Posterior vena cava (tissue), 2 donors: ENCODE measurements around the gene VNN1. TPM values are rescaled to one million over a fixed set of nuclear protein-coding genes. Genes with fewer than 3 reads are reported as not detected.

Experiments
- DNase-seq: peaks from one replicate; pipeline ENCODE4 v3.0.0-alpha.2; 2020; ENCODE audit warnings: low spot score
- intact Hi-C, 2 donors: fragments of 100-400 bp; cut with DNase I; formaldehyde crosslinking; loops; one replicate each; pipeline versions ENCODE4 v1.14.1 to v1.14.2; 2022 to 2023
- long read RNA-seq, 2 donors: library from polyadenylated mRNA; unstranded; transcript quantifications; one replicate each; pipeline ENCODE4 v2.0.0, GENCODE V29; 2020 to 2021
- total RNA-seq, 2 donors: library from RNA; stranded (reverse); fragmentation: NEBNext Ultra II Directional; extraction: Animal tissue kit (Norgen Biotek cat#: 25700); gene quantifications; one replicate each; pipeline ENCODE4 v1.2.1, GENCODE V29; 2021
- donor health status: DM: yes; HTN: yes; CAD: no.
- donor health status: DM: yes; HTN: yes; CAD: no.

Gene VNN1, protein sequence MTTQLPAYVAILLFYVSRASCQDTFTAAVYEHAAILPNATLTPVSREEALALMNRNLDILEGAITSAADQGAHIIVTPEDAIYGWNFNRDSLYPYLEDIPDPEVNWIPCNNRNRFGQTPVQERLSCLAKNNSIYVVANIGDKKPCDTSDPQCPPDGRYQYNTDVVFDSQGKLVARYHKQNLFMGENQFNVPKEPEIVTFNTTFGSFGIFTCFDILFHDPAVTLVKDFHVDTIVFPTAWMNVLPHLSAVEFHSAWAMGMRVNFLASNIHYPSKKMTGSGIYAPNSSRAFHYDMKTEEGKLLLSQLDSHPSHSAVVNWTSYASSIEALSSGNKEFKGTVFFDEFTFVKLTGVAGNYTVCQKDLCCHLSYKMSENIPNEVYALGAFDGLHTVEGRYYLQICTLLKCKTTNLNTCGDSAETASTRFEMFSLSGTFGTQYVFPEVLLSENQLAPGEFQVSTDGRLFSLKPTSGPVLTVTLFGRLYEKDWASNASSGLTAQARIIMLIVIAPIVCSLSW
- total RNA-seq = 1 to 10 TPM; 1.9 to 3.0 TPM
- long read RNA-seq, donor 1 = 0 reads
- long read RNA-seq, donor 2 = 0 reads

DNA sequence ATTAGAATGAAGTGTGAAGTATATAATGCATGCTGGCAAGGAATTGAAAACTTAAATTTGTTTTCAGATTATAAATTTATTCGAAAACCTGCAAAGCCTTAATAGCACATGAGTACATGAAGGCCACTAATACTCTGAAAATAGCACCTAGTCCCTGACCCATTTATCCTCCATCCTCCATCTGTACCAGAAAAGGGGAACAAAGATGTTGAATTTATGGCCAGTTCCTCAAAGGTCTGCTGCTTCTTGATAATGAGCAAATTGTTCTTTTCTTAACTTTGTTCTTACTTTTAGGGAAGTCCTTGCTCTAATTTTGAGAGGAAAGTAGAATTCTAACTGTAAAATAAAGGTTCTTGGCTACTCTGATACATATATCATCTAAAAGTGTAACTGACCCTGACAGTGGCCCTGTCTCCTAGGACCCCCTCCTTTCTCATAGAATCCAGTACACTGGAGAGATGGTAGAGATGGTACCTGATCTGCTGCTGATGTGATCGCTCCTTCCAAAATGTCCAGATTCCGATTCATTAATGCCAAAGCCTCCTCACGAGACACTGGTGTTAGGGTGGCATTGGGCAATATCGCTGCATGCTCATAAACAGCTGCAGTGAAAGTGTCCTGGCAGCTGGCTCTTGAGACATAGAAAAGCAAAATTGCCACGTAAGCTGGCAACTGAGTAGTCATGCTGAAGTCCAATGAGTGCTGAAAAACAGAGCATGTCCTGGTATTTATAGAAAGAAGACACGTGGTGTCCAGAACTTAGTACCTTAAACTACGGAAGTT, at the start of gene VNN1:
TSS of gene VNN1 (minus strand) at position 704 of the 783 bp plus-strand sequence. CDS start at position 684, 20 bp downstream.
- DNase-seq = no peak
- intact Hi-C loops = no loop called here

DNA sequence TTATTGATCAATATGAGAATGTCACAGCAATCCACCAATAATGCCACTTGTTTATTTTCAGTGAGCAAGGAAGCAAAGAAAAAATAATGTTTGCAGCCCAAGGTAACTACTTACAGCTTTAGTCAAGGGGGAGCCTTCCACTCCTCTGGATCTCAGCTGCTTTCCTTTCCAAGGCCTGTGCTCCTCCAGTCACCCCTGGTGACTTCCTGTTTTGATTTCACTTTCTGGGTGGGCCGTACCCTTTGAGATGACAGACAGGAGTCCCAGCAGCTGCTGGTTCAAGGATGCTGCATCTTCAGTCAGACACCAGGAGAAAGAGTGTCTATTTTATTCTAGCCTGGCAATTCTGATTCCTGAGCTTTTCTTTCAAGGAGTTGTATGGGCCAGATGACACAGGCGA, 49.4 kb upstream of the VNN1 start:
- intact Hi-C loops = no loop called here
- DNase-seq = no peak

DNA sequence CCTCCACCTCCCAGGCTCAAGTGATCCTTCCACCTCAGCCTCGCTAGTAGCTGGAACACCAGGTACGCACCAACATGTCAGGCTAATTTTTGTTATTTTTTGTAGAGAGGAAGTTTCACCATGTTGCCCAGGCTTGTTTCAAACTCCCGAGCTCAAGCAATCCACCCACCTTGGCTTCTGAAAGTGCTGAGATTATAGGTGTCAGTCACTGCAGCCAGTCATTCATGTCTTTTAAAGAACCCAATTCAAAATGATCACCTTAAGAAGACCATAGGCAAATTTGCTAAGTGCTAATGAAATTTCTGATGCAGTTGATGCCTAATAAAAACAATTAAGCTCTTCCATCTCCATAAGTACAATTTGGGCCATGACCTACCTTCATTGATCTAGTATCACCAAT, 46.4 kb upstream of the VNN1 start:
- intact Hi-C loops = no loop called here
- no peak for DNase-seq

DNA sequence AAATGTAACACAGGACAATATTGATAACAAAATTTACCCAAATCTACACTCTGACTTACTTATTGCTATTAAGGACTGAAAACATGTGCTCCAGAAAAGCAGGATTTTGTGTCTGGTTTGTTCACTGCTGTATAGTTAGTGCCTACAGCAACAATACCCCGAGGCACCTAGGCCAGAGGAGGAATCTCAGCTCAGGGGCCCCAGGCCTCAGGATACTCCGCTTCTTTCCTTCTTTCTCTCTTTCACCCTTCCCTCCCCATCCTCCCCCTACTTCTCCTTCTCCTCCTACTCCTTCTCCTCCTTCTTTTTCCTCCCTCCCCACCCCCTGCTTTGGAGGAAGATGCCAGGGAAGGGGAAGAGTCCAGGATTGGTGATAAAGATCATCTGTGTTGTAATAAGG, 44.8 kb upstream of the VNN1 start:
- intact Hi-C loops = no loop called here
- DNase-seq = no peak

DNA sequence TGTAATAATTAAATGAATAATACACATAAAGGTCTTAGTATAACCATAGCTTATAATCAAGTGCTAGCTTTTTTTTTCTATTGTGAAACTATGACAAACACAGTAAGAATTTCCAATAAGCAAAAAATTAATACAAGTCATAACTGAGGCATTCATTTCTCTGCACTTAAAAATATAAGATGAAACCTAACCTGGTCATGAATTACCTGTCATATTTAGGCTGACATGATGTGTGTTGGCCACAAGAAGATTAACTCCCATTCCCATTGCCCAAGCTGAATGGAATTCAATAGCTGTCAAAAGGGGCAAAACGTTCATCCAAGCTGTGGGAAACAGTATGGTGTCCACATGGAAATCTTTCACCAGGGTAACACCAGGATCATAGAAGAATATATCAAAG, 38.4 kb upstream of the VNN1 start:
- intact Hi-C loops = no loop called here

DNA sequence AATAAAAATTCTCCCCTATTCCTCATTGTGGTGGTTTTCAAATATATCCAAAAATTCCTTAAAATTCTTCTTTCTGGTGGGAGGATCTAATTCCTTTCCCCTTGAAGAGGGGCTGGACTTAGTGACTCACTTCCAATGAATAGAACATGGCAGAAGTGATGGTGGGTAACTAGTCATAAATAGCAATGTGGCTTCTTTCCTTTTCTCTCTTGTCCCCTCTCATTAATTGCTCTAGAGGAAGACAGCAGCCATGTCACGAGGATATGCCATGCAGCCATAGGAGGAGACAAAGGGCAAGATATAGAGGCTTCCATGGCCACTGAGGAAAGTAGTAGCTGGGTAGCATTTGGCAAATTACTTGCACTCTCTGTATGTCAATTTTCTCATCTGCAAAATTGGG, 38.0 kb upstream of the VNN1 start:
- intact Hi-C loops = no loop called here

More for the DNA sequence above, 38.4 kb upstream of the VNN1 start:
- DNase-seq = no peak

DNA sequence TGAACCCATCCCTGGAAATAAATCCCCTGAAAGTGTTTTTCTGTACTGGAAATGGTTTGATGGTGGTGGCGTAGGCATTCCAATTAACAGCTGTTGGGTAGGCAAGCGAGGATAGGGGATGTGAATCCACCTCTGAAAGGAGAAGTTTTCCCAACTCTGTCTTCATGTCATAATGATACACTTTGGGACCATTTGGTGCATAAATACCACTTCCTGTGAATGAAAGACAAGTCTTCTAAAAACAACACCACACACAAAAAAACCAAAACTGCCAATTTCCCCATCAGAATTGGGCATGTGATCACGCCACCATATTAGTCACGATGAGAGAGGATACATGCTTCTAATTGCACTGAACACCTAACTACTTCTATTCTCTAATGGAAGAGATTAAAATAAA, 37.5 kb upstream of the VNN1 start:
- no peak for DNase-seq
- intact Hi-C loops = no loop called here

More for the DNA sequence above, 38.0 kb upstream of the VNN1 start:
- DNase-seq = no peak

DNA sequence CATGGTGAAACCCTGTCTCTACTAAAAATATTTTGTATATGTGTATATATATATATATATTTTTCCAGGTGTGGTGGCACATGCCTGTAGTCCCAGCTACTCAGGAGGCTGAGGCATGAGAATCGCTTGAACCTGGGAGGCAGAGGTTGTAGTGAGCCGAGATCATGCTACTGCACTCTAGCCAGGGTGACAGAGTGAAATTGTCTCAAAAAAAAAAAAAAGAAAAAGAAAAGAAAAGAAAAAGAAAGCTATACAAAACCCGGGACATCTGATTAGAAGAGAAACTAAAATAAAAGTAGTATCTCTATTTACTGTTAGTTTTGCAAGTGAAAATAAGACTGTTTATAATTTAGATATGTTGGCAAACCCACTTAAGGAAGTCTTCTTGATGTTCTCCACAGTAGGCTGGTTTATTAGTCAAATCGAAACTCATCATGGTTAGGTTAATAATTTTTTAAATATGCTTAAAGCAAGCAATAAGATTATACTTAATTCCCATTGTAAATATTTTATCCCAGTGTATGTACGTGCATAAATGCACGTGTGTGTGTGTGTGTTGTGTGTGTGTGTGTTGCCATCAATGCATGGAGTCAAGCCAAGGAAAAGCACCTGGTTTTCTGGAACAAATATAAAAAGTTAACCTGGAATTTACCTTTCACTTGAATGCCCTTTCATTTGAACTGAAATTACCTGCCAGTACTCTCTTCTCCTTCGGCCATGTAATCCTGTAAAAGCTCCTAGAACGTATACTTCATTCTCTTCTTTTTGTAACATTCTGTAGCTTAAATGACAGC, 36.8 kb upstream of the VNN1 start:
- no peak for DNase-seq

DNA sequence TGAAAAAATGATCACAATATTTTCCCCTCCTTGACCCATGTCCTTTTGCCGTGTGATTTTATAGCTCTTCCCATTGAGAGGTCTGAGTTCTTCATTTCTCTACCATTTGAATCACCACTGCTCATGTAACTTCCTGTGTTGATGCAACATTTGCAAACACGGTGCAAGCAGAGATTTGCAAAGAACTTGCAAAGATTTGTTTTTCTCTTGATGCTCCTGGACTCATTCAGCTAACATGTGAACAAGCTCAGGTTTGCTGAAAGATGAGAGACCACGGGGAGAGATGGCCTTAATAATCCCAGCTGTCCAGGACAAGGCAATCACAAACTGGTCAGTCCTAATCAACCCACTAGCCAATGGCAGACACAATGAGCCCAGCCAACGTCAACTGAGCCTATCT, 35.3 kb upstream of the VNN1 start:
- intact Hi-C loops = no loop called here
- DNase-seq = no peak

More for the DNA sequence above, 36.8 kb upstream of the VNN1 start:
- intact Hi-C loops = no loop called here

DNA sequence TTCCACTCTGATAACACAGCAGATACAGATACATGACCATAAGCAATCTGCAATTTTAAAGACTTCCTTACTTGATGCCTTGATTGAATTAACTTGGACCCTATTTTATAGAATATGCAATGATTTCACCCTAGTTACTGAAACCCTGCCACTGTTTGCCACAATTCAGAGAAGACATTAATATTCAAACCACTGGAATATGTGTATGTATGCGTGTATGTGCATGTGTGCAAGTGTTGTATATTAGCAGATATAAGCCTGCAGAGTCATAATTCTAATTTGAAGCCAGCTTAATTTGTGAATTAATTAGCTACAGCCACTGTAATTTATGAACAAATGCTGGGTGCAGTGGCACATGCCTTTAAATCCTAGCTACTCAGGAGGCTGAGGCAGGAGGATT, 34.6 kb upstream of the VNN1 start:
- intact Hi-C loops = no loop called here
- DNase-seq = no peak

DNA sequence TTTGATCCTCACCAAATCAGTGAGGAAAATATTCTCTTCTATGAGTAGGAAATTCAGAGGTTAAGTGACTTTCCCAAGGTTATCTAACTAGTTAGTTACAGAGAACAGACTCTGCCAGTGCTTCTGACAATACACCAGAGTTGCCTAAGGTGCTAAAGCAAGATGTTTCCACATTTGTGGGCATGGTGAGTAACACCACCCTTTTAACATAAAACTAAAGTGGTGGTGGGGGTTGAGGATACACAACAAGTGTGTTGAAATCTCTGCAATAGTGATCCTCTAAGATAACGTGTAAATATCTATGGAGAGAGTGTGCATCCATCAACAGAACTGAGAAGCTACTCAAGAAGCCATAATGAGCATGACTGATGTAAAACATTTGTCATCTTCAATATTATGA, 32.2 kb upstream of the VNN1 start:
- DNase-seq = no peak
- intact Hi-C loops = no loop called here

DNA sequence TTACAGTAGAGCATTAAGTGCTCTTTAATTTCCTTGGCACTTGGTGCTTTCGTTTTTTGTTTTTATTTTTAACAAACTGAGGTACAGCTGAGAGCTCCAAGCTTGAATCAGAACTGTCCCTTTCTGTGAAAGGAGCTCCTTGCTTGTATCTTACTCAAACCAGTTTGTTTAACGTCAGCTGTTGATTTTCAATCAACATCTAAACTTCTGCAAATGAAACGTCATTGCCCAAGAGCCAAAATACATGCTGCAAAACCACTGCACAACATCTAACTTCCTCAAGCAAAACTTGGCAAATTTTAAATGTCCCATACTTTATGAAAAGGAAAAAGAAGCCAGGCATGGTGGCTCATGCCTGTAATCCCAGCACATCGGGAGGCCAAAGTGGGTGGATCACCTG, 28.6 kb upstream of the VNN1 start:
- intact Hi-C loops = no loop called here
- no peak for DNase-seq

DNA sequence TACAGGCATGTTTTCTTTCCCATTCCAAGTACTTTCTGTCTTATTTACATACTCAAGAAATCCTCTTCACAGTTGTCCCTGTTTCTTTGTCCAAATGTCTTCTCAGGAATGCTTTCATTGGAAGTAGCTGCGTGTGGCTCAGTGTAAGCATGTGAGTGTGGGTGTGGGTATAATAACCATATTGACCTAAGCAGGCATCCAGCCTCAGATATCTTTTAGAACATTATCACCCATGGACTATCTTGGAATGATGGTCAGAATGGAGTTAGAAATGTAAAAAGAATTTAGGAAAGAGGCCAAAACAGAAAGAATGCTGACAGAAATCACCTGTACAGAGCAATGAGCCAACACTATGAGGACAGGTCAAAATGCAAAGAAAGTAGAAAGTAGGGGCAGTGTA, 27.4 kb upstream of the VNN1 start:
- intact Hi-C loops = no loop called here
- DNase-seq = no peak

DNA sequence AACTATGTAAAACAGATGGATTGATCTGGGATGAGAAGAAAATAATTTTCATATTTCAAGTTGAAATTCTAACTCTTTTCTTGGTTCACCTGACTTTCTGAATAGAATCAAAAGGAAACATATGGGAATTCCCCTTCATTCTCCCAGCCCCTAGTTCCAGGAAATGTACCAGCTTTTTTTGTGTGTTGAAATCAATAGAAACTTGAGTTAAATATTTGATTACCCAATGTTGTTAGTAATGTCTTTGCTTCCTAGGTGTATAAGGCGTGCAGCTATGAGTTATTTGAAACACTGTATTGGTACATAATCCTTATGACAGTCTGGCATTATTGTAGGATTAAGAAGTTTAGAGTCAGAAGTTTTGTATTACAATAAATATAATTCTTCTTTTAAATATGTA, 22.4 kb upstream of the VNN1 start:
- no peak for DNase-seq
- intact Hi-C loops = no loop called here

DNA sequence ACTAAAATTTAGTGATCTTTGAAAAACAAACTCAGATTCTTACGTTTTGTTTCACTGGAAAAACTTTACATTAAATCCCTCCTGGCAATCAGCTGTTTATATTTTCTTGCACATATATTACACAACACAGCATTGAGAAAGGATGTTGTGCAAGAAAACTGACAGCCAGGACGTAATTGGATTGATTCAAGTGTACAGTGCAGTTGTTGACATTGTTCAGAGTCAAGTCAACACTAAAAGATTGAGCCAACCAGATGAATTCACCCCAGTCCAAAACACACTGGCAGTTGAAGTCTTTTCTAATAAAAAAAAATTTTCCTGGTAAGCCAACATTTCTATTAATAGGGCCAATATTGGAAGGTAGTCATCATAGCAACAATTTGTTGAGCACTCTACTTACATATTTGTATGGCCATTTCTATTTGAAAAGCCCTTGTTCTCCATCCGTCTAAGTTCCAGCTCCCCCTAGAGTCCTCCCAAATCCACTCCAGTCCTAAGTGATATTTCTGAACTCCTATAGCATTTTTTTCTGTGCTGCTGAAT, 20.9 kb upstream of the VNN1 start:
- DNase-seq = no peak
- intact Hi-C loops = no loop called here

DNA sequence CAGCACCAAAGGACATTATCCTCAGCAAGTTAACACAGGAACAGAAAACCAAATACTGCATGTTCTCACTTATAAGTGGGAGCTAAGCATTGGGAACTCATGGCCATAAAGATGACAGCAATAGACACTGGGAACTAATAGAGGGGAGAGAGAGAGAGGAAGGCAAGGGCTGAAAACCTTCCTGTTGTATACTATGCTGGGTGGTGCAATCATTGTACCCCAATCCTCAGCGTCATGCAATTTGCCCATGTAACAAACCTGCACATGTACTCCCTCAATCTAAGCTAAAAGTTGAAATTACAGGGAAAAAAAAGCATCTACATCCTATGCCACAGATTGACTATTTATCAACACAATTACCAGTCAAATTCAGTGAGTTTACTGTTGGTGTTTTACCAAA, 20.0 kb upstream of the VNN1 start:
- no peak for DNase-seq
- intact Hi-C loops = no loop called here

DNA sequence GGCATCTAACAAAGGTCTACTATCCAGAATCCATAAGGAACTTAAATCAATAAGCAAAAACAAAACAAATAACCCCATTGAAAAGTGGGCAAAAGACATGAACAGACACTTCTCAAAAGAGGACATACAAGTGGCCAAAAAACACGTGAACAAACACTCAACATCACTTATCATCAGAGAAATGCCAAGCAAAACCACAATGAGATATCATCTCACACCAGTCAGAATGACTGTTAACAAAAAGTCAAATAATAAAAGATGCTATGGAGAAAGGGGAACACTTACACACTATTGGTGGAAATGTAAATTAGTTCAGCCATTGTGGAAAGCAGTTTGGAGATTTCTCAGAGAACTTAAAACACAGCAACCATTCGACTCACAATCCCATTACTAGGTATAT, 19.4 kb upstream of the VNN1 start:
- intact Hi-C loops = no loop called here
- no peak for DNase-seq

DNA sequence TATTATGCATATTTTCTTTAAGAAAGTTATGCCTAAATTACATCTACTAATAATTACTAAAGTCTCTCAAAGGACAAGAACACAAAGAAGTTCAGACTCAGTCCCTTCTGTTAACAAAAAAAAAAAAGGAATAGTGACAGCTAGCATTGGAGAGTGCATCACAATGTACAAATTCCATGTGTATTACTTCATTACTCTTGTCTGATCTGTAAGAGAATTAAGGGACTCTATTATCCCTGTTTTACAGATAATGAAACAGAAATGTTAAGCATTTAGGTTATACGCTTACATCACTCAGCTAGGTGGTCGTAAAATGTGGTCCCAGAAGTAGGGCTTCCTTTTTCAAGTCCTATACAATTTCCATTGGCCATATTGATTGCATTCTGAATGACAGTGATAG, 17.2 kb upstream of the VNN1 start:
- no peak for DNase-seq
- intact Hi-C loops = no loop called here

DNA sequence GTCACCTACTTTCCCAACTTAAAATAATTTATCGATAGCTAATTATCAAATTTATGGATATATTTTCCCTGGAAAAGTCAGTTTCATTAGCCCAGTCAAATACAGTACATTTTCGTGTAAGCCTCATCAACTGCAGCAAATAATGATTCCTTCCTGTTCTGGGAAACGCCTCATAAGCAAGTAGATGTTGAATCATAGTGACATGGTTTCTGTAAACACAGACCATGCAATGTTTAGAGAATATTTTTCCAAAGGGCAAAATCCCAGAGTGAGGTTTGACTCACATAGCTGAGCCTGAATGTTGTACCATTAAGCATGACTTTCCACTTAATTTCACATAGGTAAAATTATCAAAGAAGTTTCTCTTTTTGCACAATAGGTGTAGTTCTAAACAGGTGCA, 16.7 kb upstream of the VNN1 start:
- intact Hi-C loops = no loop called here

DNA sequence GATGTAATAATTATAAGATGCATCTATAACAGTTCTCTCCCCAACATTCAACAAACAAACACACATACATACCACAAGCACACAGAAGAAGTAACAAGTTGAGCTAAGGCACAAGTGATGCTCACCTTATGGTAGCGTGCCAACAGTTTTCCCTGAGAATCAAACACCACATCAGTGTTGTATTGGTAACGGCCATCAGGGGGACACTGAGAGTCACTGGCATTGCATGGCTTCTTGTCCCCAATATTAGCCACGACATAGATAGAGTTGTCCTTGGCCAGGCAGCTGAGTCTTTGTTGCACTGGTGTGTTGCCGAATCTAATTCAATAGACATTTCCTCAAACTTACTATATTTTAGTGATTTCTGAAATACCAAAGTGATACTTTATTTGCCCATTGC, 14.8 kb upstream of the VNN1 start:
- intact Hi-C loops = no loop called here
- DNase-seq = no peak

More for the DNA sequence above, 16.7 kb upstream of the VNN1 start:
- DNase-seq = no peak
